GM19193 (cell line): Measurements from ENCODE around the gene SYT1.

Experiments
- POLR2A ChIP-seq: IDR thresholded peaks from 4 replicates; pipeline ENCODE4 v1.6.1; 2011; ENCODE audit not compliant: insufficient read depth, insufficient read length; ENCODE audit errors: extremely low read depth

Gene SYT1

DNA sequence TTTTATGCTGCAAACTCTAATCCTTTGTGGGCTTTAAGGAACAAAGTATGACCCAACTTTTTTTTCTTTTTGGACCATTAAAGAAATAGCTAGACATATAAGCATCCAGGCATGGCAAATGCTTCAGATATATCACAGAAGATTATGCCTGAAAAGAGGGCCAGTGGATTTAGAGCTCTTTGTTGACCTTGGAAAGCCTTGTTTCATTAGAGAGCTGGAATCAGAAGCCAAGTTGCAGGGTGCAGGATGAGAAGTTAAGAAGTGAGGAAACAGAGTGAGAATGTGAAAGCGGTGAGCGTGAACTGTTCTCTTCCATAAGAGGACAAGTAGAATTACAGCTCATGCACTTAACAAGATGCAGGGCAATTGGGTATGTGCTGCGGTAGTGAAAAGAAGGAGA lies 373.7 kb downstream of the SYT1 start:
- no peak for TF ChIP-seq POLR2A

DNA sequence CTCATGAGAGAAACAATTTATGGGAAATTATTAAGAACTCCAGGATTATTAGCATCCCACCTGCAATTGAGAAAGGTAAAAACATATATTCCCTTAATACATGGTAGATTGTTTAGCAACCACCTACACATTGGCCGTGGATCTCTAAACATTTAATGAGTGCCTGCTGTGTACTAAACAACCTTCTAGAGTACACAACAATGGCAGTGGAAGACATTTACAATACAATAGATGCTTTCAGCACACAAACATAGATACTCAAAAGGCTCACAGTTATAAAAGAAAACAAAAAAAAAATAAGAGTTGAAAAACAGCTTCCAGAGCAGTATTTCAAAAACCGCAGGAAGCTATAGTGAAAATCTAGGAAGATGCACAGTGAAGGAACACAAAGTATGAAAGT lies 382.9 kb downstream of the SYT1 start:
- no peak for TF ChIP-seq POLR2A

DNA sequence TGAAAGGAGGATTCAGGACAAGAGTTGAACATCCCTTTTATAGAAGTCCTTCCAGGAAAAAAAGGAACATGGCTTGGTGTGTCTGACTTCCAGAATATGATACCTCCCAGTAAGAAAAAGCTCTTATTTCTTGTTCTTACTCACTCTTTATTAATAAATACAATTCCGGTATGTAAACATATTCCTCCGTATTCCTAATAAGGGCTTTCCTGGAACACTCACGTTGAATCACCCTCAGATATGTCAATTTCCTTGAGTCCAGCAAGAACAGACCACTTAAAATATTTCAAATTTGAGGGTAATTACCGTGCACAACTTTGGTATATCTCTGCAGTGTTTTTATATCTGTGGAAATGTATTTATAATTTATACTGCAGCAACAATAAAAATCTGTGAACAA lies 385.6 kb downstream of the SYT1 start:
- no peak for TF ChIP-seq POLR2A

DNA sequence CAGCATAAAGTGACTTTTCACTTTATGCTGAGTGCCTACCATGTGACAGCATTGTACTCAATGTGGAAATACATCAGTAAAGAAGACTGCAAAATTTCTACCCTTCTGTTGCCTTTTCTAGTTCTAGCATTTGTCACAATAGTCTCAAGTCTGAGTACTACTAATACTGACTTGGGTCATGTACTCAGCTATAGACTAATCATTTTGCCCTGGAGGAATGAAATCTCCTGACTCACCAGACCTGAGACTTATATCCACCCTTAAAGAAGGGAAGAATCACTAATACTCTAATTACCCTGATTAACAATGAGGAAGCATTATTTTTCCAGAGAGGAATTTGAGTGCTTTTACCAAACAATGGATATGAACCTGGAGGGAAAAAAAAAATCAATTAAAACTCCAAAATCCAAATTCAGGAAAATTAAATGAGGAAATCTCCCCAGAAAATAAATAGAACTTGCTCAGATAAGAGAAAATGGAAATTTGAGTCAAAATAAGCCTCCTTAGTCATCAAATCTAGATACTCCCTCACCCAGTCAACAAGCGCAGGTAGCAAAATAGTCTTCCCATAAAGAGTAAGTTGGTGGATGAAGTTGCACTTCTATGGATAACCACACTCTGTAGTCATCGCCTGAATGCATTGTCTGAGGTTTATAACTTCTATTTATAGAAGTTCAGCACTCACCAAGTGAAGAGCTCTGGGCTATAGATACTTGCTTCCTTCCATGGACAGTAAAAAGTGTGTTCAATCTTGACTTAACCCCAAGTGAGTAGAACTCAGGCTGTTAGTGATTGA lies 386.6 kb downstream of the SYT1 start:
- no peak for TF ChIP-seq POLR2A

DNA sequence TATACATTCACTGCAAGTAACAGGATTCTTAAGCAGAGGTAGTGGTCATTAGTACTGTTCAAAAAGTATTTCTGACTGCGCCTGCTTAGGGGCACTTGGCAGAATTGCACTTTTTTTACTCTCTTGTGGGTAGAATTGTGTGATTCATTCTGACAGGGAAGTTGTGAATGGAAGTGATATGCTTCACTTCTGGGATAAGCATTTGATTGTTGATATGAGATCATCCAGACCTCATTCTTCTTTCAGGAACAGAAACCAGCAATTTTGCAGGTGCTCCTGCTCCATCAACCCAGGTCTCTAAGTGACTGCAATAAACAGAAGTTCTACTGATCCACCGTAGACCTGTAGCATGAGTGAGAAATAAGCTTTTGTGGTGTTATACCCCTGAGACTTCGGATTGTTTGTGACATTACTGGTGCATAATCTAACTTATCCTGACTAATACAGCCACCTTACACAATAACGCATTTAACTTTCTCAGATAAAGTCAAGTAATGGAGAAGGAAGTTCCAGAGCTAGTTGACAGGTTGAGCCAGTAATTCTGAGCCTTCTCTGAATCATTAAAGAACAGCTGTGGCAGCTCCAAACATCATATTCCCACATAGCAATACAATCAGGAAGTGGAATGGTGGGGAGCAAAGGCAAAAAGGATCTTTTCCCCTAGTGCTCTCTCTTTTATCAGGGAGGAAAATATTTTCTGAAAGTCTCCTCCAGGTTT lies 387.9 kb downstream of the SYT1 start:
- no peak for TF ChIP-seq POLR2A

DNA sequence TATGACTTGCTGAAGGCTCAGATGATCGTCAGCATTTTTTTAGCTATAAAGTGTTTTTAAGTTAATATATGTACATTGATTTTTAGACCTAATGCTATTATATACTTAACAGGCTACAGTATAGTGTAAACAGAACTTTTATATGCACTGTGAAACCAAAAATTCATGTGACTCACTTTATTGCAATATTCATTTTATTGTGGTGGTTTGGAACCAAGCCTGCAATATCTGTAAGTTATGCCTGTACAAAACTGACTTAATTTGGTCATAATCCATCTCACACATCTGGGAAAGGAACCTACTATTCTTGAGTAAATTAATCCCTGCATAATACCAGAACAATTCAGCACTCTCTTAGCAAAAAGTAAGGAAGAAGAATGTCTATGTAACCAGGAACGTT lies 390.7 kb downstream of the SYT1 start:
- TF ChIP-seq POLR2A, result no peak

DNA sequence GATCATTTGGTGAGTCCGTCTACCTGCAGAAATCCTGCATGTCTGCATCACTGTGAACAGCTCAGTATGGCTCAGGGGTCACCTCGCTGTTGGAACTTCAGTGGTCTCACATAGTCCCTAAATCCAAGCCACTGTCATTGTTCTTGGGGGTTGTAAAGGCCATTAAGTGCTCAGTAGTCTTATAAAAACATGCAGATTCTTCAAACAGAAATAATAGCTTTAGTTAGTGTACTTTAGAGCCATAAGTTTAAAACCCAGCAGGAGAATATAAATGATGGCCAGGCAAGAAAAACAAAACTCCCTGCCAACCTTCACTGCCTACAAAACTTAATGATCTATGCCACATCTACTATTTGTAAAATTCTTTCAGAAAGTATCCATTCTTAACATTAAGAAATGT lies 396.3 kb downstream of the SYT1 start:
- no peak for TF ChIP-seq POLR2A

DNA sequence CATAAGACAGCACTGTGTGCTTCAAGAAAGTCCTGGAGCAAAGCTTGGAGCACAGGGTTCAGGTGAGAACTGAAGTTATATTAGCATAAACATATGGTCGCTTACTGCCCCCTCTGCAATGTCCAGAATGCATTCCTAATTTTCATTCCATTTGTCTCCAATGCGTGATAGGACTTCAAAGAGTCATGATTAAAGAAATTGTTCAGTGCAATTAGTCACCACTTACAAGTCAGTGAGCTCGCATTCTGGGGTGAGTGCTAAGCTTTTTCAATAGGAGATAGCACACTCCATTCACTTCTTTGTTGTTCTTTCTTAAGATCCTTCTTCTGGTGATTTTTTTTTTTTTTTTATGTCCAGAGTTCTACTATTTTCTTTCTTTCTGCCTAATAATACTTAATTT lies 398.4 kb downstream of the SYT1 start:
- no peak for TF ChIP-seq POLR2A

DNA sequence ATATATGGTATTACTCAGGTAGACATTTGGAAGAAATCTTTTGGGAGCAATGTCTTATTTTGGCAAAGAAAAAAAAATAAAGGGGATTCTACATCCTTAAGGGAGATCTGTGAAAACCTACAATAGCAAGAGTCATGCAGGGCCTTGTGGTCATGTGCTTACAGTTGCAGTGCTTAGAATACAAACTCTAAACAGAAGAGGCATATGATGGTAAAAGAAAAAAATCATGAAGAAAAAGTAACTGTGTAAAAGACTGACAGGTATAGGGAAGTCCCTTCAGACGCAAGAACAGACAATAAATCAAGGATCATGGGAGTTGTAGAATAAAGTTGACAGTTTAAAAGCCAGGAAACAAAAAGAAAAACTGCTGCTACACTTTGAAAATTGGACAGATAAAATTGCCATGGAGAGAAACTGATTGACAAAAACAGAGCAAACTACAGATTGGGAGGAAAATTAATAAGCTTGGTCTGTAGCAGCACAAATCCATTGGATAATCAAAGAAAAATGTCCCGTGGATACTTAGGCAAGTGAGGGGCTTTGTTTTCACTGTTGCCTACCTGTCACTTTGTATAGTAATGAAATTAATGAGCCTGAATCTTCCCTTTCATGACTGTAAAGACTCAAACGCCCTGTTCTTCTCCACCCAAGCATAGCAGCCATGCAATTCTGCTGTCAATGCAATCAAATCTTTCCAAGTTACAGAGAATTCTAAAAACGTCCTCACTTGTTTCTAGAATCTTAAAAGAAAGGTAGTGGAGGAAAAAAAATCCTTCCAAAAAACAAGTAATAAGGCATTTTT lies 402.0 kb downstream of the SYT1 start:
- TF ChIP-seq POLR2A, result no peak

DNA sequence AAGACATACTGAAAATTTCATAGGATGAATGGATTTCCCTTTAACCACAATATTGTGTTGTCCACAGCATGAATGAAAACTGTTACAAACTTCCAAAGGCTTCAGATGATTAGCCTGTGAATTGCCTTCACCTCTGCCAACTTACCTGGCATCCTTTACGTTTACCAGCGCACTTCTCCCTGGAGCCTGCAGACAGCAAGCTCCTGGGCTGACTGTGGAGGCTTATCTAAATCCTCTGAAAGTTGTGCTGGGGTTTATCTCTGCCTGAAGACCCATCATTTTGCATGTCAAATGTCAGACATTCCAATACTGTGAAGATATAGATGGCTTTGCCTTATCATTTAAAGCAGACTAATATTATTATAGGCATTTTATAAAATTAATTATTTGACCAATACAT lies 403.0 kb downstream of the SYT1 start:
- no peak for TF ChIP-seq POLR2A

DNA sequence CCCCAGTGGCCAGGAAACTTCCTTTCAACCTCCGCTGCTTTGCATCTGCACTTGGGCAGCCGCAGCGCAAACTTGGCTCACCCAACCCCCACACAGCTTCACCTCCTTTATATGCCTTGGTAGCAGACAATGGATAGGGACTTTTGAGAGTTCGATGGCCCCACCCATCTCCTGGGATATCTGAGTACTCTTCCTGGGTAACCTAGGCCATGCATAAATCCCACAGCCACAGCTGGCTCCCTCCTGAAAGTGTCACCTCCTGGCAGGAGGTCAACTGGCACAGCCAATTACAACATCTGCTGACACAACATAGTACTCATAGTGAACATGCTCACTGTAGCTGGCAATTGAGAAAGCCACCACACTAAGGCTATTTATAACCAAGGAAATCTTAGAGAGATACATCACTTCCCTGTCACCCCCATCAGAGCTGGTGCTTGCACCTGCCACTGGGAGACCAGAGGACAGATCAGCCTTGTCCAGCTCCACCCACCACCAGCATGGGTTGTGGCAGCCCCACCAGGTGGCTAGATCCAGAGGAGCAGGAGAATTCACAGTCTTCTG lies 410.0 kb downstream of the SYT1 start:
- no peak for TF ChIP-seq POLR2A

DNA sequence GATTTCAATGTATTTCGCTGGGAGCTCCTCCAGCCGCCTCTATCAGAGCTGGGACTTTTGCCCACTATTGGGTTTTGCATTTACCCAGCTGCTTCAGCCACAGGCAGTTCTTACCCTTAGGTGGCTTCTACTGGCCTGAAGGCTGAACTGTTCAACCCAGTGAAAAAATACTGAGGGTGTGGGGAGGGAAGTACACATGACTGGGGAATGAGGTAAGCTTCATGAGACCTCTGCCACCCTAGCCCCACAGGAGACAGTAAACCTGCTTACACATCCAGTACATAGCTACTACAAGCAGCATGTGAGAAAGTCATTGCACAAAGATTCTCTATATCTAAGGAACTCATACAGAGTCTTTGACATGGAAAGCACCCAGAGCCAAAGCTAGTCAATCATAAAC lies 411.1 kb downstream of the SYT1 start:
- no peak for TF ChIP-seq POLR2A

DNA sequence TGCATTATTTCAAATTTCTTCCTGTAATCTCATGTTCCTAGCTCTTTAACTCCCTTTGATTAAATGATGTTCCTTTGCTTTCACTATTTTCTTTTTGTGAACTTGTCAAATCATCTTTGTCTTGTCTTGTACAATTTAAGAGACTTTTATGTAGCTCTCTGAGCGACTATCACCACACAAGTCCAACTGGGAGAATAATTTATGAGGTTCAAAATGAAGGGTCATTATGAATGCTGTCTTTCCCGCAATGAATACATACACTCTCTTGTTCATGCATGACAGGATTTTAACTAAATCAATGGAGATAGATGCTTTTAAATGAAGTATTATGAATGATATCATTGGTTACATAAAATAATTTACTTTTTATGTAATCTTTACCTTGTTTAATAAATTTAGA lies 418.8 kb downstream of the SYT1 start:
- TF ChIP-seq POLR2A, result no peak

DNA sequence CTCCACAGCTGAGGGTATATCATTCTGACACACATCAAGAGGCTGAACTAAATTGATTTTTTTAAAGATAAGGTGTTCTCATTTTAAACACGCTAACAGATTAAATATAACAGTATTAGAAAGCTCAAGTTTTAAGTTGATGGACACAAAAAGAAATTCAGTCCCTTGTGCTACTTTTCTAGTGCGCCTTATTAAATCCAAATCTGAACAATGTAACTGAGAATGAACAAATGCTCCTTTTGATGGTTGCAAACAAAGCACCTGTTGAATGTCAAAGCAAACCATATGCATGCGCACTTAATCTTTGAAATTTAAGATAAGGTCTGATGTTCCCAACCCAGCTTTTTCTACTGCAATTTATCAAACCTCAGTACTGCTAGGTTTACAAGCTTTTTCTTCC lies 424.3 kb downstream of the SYT1 start:
- TF ChIP-seq POLR2A, result no peak

DNA sequence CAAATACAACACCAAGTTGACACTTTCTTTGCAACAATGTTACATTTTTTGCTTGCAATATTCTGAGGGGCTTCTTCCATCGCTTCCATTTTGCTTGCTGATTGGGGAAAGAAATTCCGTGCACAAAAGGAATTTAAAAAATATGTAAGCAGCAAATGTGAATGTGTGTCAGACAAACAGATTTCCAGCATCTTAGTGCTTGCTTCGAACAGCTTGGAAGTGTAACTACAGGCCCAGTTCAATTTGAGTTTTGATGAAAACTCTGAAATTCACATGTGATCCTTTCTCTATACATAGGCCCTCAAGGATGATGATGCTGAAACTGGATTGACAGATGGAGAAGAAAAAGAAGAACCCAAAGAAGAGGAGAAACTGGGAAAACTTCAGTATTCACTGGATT lies 427.1 kb downstream of the SYT1 start:
- no peak for TF ChIP-seq POLR2A
